Measurements from ENCODE around the gene IQCH. TPM values are rescaled to one million over a fixed set of nuclear protein-coding genes. Genes with fewer than 3 reads are reported as not detected.
A peak's percentile ranks its signal among the peaks of the same experiment; 100 is the strongest.

Gene IQCH
- total RNA-seq, 1 donor from 2014 or later = 5.2 TPM

DNA sequence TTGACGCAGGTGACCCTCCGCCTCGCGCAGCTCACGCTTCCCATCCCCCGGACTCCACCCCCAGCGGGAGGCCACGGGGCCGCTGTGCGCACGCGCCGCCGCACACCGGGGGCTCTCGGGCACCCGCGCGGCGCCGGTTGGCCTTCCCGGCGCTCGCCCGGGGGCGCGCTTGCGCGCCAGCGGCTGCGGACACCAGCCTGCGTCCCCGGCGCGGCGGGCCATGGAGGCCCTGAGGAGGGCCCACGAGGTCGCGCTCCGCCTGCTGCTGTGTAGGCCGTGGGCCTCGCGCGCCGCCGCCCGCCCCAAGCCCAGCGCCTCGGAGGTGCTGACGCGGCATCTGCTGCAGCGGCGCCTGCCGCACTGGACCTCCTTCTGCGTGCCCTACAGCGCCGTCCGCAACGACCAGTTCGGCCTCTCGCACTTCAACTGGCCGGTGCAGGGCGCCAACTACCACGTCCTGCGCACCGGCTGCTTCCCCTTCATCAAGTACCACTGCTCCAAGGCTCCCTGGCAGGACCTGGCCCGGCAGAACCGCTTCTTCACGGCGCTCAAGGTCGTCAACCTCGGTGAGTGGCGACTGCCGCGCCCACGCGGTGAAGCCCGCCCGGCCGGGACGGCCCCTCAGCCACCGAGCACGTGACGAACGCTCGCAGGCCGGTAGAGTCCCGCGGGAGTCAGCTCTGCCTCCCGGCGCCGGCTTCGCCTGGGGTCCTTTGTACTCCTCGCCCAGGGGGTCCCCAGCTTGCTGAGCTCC is 266.6 kb downstream of the IQCH start, which contains the start of gene C15orf61:
Gene C15orf61, plus strand, starts transcription at position 103 of the 754 bp plus-strand sequence. Its CDS starts 118 bp downstream, at position 221.
- TF ChIP-seq CTCF (IDR thresholded peaks at IDR 0.05; ENCODE audit: unreplicated experiment) = no peak
- peak; percentile 82 for DNase-seq (ENCODE audit: low spot score, unreplicated experiment)
- H3K36me3 Mint-ChIP-seq (ENCODE audit: insufficient read depth) = peaks cover 6% of the 10 kb centered on the region
- peaks cover 19% of the 10 kb centered on the region for H3K4me1 Mint-ChIP-seq (ENCODE audit: low read depth)
- no peaks in the 10 kb centered on the region for H3K9me3 Mint-ChIP-seq (ENCODE audit: low read depth)
- peak within 1 kb of the TSS; percentile 98 for H3K27ac Mint-ChIP-seq
- H3K4me3 Mint-ChIP-seq (ENCODE audit: low read depth) = peak within 1 kb of the TSS; percentile 87
- no peaks in the 10 kb centered on the region for H3K27me3 Mint-ChIP-seq

DNA sequence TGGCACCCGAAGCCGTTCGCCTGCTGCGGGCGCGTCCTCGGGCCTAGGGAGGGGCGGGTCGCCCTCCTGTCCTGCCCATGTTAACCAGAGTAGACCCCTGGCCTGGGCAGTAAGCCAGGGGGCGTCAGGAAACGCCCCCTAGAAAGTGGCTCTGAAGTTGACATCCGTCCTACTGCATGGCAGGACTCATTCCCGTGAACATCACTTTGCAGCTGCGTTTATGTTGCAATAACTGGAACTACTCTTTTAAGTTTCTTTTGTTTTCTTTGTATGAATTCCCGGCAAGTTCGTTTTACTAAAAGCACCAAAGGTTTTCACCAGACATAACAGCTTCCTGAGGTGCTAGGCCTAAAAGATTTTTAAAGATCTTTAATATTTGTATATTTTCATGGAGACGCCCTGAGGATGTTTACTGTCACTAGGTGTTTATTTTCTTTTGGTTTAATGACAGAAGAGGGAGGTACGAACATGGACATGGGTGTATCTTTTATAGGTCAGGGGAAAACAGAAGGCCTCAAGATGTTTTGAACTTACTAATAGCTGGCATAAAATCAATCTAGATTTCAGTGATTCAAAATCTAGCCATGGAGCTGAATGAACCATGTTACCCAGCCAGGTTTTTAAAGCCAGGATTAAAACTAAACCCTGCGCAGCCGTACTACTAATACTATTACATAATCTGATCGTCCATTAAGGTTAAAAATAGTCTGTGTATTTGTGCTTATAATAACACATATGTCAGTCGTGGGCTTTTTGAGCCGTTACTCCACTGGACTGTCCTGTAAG is 267.4 kb downstream of the IQCH start:
- H3K27ac Mint-ChIP-seq = peak overlapping the region; percentile 98
- no peak for DNase-seq (ENCODE audit: low spot score, unreplicated experiment)
- peaks cover 21% of the 10 kb centered on the region for H3K4me1 Mint-ChIP-seq (ENCODE audit: low read depth)
- H3K36me3 Mint-ChIP-seq (ENCODE audit: insufficient read depth) = peaks cover 6% of the 10 kb centered on the region
- H3K4me3 Mint-ChIP-seq (ENCODE audit: low read depth) = peak overlapping the region; percentile 87
- H3K27me3 Mint-ChIP-seq = no peaks in the 10 kb centered on the region
- H3K9me3 Mint-ChIP-seq (ENCODE audit: low read depth) = no peaks in the 10 kb centered on the region
- TF ChIP-seq CTCF (IDR thresholded peaks at IDR 0.05; ENCODE audit: unreplicated experiment) = no peak

- DNase-seq (ENCODE audit: low spot score, unreplicated experiment) = no peak
- H3K9me3 Mint-ChIP-seq (ENCODE audit: low read depth) = no peaks in the 10 kb centered on the region
These were observed 268.7 kb downstream of the IQCH start for GRCh38 chr15:67523330-67523729.

GRCh38 chr15:67524235-67524634 is 269.6 kb downstream of the IQCH start:
- TF ChIP-seq CTCF (IDR thresholded peaks at IDR 0.05; ENCODE audit: unreplicated experiment) = no peak
- Mint-ChIP-seq H3K4me1 (ENCODE audit: low read depth) (peaks cover 35% of the 10 kb centered on the region), H3K4me3 (ENCODE audit: low read depth) (no peak overlapping the region), H3K27me3 (no peaks in the 10 kb centered on the region), H3K27ac (no peak overlapping the region), H3K9me3 (ENCODE audit: low read depth) (no peaks in the 10 kb centered on the region), H3K36me3 (ENCODE audit: insufficient read depth) (no peaks in the 10 kb centered on the region)
- no peak for DNase-seq (ENCODE audit: low spot score, unreplicated experiment)

More at GRCh38 chr15:67523330-67523729, 268.7 kb downstream of the IQCH start:
- Mint-ChIP-seq H3K27me3 (no peaks in the 10 kb centered on the region), H3K4me3 (ENCODE audit: low read depth) (peak overlapping the region; percentile 49), H3K27ac (peak overlapping the region; percentile 6), H3K36me3 (ENCODE audit: insufficient read depth) (peaks cover 3% of the 10 kb centered on the region), H3K4me1 (ENCODE audit: low read depth) (peaks cover 32% of the 10 kb centered on the region)
- TF ChIP-seq CTCF (IDR thresholded peaks at IDR 0.05; ENCODE audit: unreplicated experiment) = no peak

DNA sequence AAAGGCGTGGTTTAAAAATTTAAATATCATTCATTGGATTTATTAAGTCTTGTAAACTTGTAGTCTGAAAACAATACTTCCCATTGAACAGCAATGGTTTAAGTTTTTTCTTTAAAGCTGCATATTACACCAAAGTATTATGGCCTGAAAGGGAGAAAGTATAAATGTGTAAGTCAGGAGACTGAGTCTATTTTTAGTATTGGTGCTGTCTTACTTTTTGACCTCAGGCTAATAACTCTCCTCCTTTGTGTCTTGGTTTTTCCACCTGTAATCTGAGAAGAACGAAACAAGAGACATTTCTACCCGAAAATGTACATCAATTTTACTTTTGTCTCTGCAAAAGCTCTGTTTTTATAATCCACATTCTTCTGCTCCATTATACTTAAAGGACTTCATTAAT is 273.9 kb downstream of the IQCH start:
- no peak overlapping the region for H3K4me3 Mint-ChIP-seq (ENCODE audit: low read depth)
- DNase-seq (ENCODE audit: low spot score, unreplicated experiment) = no peak
- TF ChIP-seq CTCF (IDR thresholded peaks at IDR 0.05; ENCODE audit: unreplicated experiment) = no peak
- H3K4me1 Mint-ChIP-seq (ENCODE audit: low read depth) = peaks cover 23% of the 10 kb centered on the region
- no peaks in the 10 kb centered on the region for H3K27me3 Mint-ChIP-seq
- H3K27ac Mint-ChIP-seq = no peak overlapping the region
- no peaks in the 10 kb centered on the region for H3K9me3 Mint-ChIP-seq (ENCODE audit: low read depth)
- no peaks in the 10 kb centered on the region for H3K36me3 Mint-ChIP-seq (ENCODE audit: insufficient read depth)
